H1 (cell line): ENCODE results near the gene PDLIM3. TPM values are rescaled to one million over a fixed set of nuclear protein-coding genes. Genes with fewer than 3 reads are reported as not detected.

ENCODE experiments used
- CHD7 ChIP-seq: fragments of 300-600 bp; sonication (generic); IDR thresholded peaks from 2 replicates; pipeline ENCODE4 v1.7.1; 2012; ENCODE audit warnings: low read length, moderate library complexity, mild to moderate bottlenecking, inconsistent platforms; ENCODE audit not compliant: insufficient replicate concordance
- CREB1 ChIP-seq: IDR thresholded peaks from 2 replicates; pipeline ENCODE4 v1.6.1; 2012; ENCODE audit warnings: inconsistent platforms
- SIRT6 ChIP-seq: IDR thresholded peaks from one replicate; pipeline ENCODE4 v1.7.1; 2012; ENCODE audit warnings: low read length, inconsistent platforms
- SP2 ChIP-seq: IDR thresholded peaks from 2 replicates; pipeline ENCODE4 v1.6.1; 2012; ENCODE audit warnings: mild to moderate bottlenecking, low read length, inconsistent platforms
- polyA plus RNA-seq, 7 experiments: library from polyadenylated mRNA; depleted of rRNA in 3 of 7; stranded (reverse) in 5 of 7; unstranded in 2 of 7; fragments of >200 nt in 5 of 7; fragments of 200-250 nt in 2 of 7; gene quantifications; 1 replicate in 5 of 7; 2 replicates in 1 of 7; 4 replicates in 1 of 7; pipeline versions ENCODE4 v1.2.1 to v1.2.3, GENCODE V29; 2011 to 2013; ENCODE audit warnings: missing spikeins in 2 of 7, mixed read lengths in 2 of 7
- total RNA-seq: library from RNA; stranded (reverse); fragmentation: NEBNext Ultra II Directional; extraction: Animal tissue kit (Norgen Biotek cat#: 25700); gene quantifications from 2 replicates; pipeline ENCODE4 v1.2.1, GENCODE V29; 2021

PDLIM3 gene
- total and polyA plus RNA-seq, 2 of the 8 experiments (the other 6 are each of a cell fraction or from before 2014, with no cell fraction given), result 7.6 to 8.1 TPM

- TF ChIP-seq SP2 (no peak), CREB1 (no peak), SIRT6 (no peak), CHD7 (no peak)
Measured at GRCh38 chr4:185532795-185533324, 2.4 kb downstream of the PDLIM3 start (continued).
